H1 (cell line): Measurements from ENCODE around the gene ATP8B3.

Experiments
- BCL11A ChIP-seq, 2 experiments: IDR thresholded peaks; one replicate each; pipeline ENCODE4 v1.6.1; 2011; ENCODE audit warnings: low read depth in 2 of 2, low read length in 2 of 2, mild to moderate bottlenecking in 2 of 2
- GABPA ChIP-seq: IDR thresholded peaks from 2 replicates; pipeline ENCODE4 v1.6.1; 2011; ENCODE audit warnings: mild to moderate bottlenecking, low read length, moderate library complexity, borderline replicate concordance; ENCODE audit not compliant: insufficient read depth
- KDM1A ChIP-seq: fragments of 200-600, 300-600 bp; sonication (generic); IDR thresholded peaks from 2 replicates; pipeline ENCODE4 v1.7.1; 2016; ENCODE audit warnings: mild to moderate bottlenecking, low read length, borderline replicate concordance
- MAX ChIP-seq: IDR thresholded peaks from 2 replicates; pipeline ENCODE4 v1.6.1; 2012; ENCODE audit warnings: inconsistent platforms
- NANOG ChIP-seq: IDR thresholded peaks from 2 replicates; pipeline ENCODE4 v1.6.1; 2011; ENCODE audit warnings: low read length, low read depth, mild to moderate bottlenecking, inconsistent platforms; ENCODE audit not compliant: insufficient read depth, poor library complexity, severe bottlenecking
- POLR2A ChIP-seq, 2 experiments: IDR thresholded peaks; 1 replicate in 1 of 2; 2 replicates in 1 of 2; pipeline ENCODE4 v1.6.1; 2011; ENCODE audit warnings: low read depth in 2 of 2, low read length in 2 of 2, mild to moderate bottlenecking in 2 of 2; ENCODE audit errors: control extremely low read depth in 1 of 2
- POLR2AphosphoS5 ChIP-seq: IDR thresholded peaks from 2 replicates; pipeline ENCODE4 v1.6.1; 2011; ENCODE audit warnings: low read depth, low read length
- TCF12 ChIP-seq: IDR thresholded peaks from 2 replicates; pipeline ENCODE4 v1.6.1; 2011; ENCODE audit warnings: low read depth, mild to moderate bottlenecking, low read length
- TF ChIP-seq, protein P1 (sequence below): IDR thresholded peaks from 2 replicates; pipeline ENCODE4 v1.6.1; 2012; ENCODE audit warnings: inconsistent platforms
- TF ChIP-seq, protein P2 (sequence below), 3 experiments: IDR thresholded peaks; 1 replicate in 2 of 3; 2 replicates in 1 of 3; pipeline versions ENCODE4 v1.5.1 to v1.6.1; 2011; ENCODE audit warnings: low read length in 3 of 3, mild to moderate bottlenecking in 3 of 3, inconsistent platforms in 2 of 3, low read depth in 1 of 3, moderate library complexity in 1 of 3; ENCODE audit not compliant: insufficient read depth in 1 of 3; ENCODE audit errors: control extremely low read depth in 1 of 3
- TF ChIP-seq, protein P3 (sequence below): IDR thresholded peaks from 2 replicates; pipeline ENCODE4 v1.6.1; 2011; ENCODE audit warnings: low read length, improper control_type of control experiment

DNA sequence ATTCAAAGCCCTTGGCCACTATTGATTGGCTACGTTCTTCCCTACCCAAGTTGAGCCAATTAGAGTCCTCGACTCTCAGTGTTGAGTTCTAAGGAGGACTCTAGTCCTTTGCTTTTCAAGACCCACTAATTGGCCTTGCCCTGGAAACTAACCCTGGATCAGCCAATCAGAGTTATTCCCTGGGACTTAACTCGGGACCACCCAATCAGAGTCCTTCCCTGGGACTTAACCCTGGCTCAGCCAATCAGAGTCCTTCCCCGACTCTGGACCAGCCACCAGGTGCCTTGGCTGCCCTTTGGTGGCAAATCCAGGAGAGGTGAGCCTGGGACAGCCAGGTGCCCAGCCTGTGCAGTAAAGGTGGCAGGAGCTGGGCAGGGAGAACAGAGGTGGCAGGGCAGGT lies 28.7 kb downstream of the ATP8B3 start:
- TF ChIP-seq, protein P1, sequence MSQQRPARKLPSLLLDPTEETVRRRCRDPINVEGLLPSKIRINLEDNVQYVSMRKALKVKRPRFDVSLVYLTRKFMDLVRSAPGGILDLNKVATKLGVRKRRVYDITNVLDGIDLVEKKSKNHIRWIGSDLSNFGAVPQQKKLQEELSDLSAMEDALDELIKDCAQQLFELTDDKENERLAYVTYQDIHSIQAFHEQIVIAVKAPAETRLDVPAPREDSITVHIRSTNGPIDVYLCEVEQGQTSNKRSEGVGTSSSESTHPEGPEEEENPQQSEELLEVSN = no peak
- TF ChIP-seq GABPA = no peak
- TF ChIP-seq, protein P2, sequence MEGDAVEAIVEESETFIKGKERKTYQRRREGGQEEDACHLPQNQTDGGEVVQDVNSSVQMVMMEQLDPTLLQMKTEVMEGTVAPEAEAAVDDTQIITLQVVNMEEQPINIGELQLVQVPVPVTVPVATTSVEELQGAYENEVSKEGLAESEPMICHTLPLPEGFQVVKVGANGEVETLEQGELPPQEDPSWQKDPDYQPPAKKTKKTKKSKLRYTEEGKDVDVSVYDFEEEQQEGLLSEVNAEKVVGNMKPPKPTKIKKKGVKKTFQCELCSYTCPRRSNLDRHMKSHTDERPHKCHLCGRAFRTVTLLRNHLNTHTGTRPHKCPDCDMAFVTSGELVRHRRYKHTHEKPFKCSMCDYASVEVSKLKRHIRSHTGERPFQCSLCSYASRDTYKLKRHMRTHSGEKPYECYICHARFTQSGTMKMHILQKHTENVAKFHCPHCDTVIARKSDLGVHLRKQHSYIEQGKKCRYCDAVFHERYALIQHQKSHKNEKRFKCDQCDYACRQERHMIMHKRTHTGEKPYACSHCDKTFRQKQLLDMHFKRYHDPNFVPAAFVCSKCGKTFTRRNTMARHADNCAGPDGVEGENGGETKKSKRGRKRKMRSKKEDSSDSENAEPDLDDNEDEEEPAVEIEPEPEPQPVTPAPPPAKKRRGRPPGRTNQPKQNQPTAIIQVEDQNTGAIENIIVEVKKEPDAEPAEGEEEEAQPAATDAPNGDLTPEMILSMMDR (IDR thresholded peaks at IDR 0.05; ENCODE audit: control extremely low read depth in 1 of 3, insufficient read depth in 1 of 3, low read depth in 1 of 3, low read length in 3 of 3) = no peak
- no peak for TF ChIP-seq POLR2AphosphoS5
- TF ChIP-seq TCF12 = no peak
- no peak for TF ChIP-seq NANOG
- no peak for TF ChIP-seq MAX
- TF ChIP-seq, protein P3, sequence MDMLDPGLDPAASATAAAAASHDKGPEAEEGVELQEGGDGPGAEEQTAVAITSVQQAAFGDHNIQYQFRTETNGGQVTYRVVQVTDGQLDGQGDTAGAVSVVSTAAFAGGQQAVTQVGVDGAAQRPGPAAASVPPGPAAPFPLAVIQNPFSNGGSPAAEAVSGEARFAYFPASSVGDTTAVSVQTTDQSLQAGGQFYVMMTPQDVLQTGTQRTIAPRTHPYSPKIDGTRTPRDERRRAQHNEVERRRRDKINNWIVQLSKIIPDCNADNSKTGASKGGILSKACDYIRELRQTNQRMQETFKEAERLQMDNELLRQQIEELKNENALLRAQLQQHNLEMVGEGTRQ = no peak
- TF ChIP-seq POLR2A (IDR thresholded peaks at IDR 0.05; ENCODE audit: control extremely low read depth in 1 of 2, low read depth in 2 of 2, low read length in 2 of 2) = no peak
- no peak for TF ChIP-seq KDM1A
- no peak for TF ChIP-seq BCL11A (IDR thresholded peaks at IDR 0.05; ENCODE audit: low read depth in 2 of 2, low read length in 2 of 2)
